SK-N-MC (cell line): ENCODE measurements around the gene MAGI2.

ENCODE experiments used
- EZH2 ChIP-seq: fragments of 200-600 bp; sonication (generic); IDR thresholded peaks from one replicate; pipeline ENCODE4 v1.6.1; 2017; ENCODE audit warnings: antibody characterized with exemption
- POLR2AphosphoS5 ChIP-seq: IDR thresholded peaks from 2 replicates; pipeline ENCODE4 v1.6.1; 2012; ENCODE audit warnings: mild to moderate bottlenecking, low read depth, low read length, borderline replicate concordance

DNA sequence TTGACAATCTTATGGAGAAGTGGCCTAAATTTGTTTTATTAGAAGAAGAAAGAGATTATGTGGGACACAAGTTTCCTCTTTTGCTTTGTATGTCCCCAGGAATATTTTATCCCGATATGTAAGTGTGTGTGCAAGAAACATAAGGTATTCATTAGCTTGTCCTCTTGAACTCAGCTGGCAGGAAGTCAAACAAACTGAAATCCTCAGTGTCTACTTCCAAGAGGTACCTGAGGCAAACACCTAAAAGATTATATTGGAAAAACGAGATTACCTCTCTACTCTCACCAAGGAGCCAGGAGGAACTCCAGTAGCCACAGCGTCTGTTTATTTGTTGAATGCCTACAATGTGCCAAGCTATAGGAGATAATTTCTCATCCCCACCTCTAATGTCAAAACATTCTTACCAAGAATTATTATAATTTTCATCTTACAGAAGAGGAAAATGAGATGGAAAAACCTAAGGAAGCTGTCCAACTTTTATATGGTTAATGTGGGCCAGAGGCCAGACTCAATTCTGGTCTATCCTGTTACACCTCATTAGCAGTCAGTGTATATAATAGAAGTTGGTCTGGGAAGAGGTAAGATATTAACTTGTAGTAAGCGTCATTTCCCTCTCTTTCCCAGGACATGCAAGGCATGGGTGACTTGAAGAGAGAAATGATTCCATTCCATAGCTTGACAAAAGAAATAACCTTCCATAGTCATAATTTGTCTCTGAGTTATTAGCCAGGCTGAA, 692.7 kb downstream of the MAGI2 start:
- no peak for TF ChIP-seq EZH2
- TF ChIP-seq POLR2AphosphoS5, result no peak
